ENCODE results near the gene SPPL3. TPM values are rescaled to one million over a fixed set of nuclear protein-coding genes. Genes with fewer than 3 reads are reported as not detected.

The SPPL3 gene
- total and polyA plus RNA-seq, 8 donors: 7.0 to 25.7 (median 13.8) TPM

DNA sequence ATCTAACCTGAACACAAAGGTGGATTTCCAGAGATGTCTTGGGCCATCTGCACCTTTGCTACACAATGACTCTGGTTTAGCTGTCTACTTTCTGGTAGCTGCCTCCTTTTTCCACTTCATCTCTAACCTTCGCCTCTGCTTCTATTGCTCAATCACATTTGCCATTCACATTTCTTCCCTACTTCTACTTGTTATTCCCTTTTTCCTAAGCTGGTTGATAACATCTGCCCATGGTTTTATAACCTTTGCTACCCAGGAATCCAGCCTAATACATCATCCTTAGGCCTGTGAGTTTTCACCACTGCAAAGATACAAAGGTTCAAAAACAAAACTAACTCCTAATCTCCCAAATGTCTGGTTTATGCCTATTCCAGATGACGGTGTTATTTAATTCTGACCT lies 13.2 kb downstream of the SPPL3 start:
- intact Hi-C loops (cut with DNase I): no loop called here
- WGBS, 2 donors: 74 to 79% methylated on average over 2 of the region's 2 CpGs
- Histone ChIP-seq H3K9me3 (no peaks in the 10 kb centered on the region), H3K36me3 (no peaks in the 10 kb centered on the region), H3K4me1 (no peaks in the 10 kb centered on the region), H3K27me3 (no peaks in the 10 kb centered on the region), H3K27ac (no peak overlapping the region), H3K4me3 (no peak overlapping the region)
- ATAC-seq (no peak), DNase-seq (no peak), FAIRE-seq (no peak)
- TF ChIP-seq, protein P1, sequence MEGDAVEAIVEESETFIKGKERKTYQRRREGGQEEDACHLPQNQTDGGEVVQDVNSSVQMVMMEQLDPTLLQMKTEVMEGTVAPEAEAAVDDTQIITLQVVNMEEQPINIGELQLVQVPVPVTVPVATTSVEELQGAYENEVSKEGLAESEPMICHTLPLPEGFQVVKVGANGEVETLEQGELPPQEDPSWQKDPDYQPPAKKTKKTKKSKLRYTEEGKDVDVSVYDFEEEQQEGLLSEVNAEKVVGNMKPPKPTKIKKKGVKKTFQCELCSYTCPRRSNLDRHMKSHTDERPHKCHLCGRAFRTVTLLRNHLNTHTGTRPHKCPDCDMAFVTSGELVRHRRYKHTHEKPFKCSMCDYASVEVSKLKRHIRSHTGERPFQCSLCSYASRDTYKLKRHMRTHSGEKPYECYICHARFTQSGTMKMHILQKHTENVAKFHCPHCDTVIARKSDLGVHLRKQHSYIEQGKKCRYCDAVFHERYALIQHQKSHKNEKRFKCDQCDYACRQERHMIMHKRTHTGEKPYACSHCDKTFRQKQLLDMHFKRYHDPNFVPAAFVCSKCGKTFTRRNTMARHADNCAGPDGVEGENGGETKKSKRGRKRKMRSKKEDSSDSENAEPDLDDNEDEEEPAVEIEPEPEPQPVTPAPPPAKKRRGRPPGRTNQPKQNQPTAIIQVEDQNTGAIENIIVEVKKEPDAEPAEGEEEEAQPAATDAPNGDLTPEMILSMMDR (IDR thresholded peaks at IDR 0.05): no peak

DNA sequence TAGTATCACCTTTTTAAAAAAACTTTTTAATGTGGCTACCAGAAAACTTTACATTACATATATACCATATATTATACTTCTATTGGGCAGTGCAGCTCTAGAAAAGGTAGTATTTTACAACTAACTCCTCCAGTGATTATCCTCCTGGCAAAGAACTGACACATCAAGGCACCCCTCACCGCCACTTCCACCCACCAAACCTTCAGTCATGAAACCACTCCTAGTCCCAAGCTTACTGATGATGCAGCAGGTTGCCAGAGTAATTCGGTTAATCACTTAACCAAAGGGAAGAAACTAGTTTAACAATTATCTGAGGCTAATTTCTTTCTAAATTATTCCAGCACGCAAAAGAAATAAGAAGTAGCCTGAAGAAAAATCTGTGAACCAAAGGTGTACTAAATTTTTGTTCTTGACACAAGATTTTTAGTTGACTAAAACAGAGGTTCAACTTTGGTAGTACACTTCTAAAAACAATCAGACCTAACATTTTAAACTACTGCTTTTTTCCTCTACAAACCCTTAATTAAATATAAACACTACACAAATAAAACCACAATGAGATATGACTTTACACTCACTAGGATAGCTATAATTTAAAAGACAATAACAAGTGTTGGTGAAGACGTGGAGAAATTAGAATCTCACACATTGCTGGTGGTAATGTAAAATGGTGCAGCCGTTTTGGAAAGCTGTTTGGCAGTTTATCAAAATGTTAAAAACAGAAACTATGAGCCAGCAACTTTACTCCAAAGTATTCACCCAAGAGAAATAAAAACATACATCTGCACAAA lies 16.7 kb downstream of the SPPL3 start:
- FAIRE-seq: no peak
- Histone ChIP-seq H3K27me3 (no peaks in the 10 kb centered on the region), H3K4me3 (no peak overlapping the region), H3K9me3 (no peaks in the 10 kb centered on the region), H3K27ac (no peak overlapping the region), H3K36me3 (no peaks in the 10 kb centered on the region), H3K4me1 (no peaks in the 10 kb centered on the region)
- no peak for ATAC-seq
- TF ChIP-seq, protein P1 (IDR thresholded peaks at IDR 0.05): no peak
- intact Hi-C loops (cut with DNase I): no loop called here
- 60 to 70% methylated on average over 5 of the region's 5 CpGs for WGBS, 2 donors
- no peak for DNase-seq

DNA sequence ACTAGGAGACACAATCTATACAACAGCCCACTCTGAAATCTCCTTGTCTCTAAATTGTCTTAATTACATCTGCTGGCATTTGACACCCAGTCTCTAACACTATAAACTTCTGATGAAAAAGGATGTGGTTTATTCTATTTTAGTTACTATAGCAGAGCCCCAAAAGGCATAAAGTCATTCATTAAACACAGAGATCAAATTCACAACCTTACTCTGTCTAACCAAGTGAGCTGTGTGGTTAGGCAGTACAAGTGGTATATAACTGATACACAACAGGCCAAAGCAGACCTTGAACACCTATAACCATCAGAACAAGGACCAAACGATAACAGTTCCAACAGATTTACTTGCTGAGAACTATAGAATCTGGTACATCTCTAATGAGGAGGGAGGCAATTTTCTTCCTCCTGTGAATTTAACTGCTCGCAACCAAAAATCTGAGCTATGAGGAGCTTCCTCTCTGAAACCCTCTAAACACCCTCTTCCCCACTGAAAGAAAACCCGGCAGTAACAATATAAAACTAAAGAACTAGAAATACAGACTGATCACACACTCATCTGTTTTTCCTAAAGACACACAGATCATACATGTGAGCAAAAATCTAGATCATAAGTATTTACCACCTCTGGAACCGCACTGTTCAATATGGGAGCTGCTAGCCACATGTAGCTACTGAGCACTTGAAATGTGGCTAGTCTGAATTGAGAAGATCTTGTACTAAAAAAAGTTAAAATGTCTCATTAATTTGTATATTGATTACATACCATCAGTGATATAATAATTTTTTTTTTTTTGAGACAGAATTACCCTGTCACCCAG lies 17.7 kb downstream of the SPPL3 start:
- FAIRE-seq (no peak), ATAC-seq (no peak), DNase-seq (no peak)
- TF ChIP-seq, protein P1 (IDR thresholded peaks at IDR 0.05): no peak
- Histone ChIP-seq H3K9me3 (no peaks in the 10 kb centered on the region), H3K27me3 (no peaks in the 10 kb centered on the region), H3K4me1 (no peaks in the 10 kb centered on the region), H3K4me3 (no peak overlapping the region), H3K27ac (no peak overlapping the region), H3K36me3 (no peaks in the 10 kb centered on the region)
- intact Hi-C loops (cut with DNase I): no loop called here
- 87 to 91% methylated on average over 4 of the region's 4 CpGs for WGBS, 2 donors

DNA sequence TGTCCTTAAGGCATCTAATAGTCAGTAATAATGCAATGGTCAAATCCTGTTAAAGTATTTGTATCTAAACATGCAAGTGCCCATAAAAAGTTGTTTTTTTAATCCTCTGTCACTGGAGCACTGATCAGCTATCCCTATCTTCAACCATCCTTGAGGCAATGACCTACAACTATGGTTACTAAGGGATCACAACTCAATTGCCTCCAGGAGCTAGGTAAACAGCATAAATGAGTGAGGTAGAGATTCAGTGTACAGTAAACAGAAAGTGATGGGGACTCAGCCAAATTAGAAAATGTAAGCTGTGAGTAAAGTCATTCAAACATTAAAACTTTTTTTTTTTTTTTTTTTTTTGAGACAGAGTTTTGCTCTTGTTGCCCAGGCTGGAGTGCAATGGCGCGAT lies 18.6 kb downstream of the SPPL3 start:
- no peaks in the 10 kb centered on the region for H3K4me1 ChIP-seq
- intact Hi-C loops (cut with DNase I): no loop called here
- H3K9me3 ChIP-seq: no peaks in the 10 kb centered on the region
- peak in 2 of 4 donors; percentile 48 to 61 for ATAC-seq
- TF ChIP-seq, protein P1 (IDR thresholded peaks at IDR 0.05): no peak
- H3K36me3 ChIP-seq: no peaks in the 10 kb centered on the region
- H3K27me3 ChIP-seq: no peaks in the 10 kb centered on the region
- no peak overlapping the region for H3K4me3 ChIP-seq
- no peak overlapping the region for H3K27ac ChIP-seq
- no peak for FAIRE-seq
- WGBS, 2 donors: 94 to 100% methylated on average over 2 of the region's 2 CpGs
- no peak for DNase-seq

All from pancreas (tissue), 10 donors.